Measurements from ENCODE around the gene GXYLT1.

GXYLT1 gene

DNA sequence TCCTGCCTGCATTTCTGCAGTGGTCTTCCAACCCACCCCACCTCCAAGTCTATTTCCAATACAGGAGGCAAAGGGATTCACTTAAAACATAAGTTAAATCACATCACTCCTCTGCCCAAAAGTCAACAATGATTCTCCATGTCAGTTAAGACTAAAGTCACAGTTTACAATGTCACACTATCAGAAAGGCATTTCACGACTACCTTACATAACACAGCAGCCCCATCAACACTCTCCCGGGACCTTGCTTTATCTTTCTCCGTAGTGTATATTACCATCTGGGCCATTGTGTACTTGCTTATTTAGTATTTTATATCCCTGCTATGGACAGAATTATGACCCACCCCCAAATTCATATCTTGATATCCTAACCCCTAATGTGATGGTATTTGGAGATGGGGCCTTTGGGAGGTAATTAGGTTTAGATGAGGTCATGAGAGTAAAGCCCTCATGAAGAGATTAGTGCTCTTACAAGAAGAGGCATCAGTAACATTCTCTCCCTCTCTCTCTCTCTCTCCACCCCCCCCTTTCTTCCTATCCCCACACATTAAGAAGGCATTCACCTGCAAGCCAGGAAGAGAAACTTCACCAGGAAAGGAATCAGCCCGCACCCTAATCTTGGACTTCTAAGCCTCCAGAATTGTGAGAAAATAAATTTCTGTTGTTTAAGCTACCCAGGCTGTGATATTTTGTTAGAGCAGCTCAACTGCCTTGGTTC is 112.7 kb downstream of the GXYLT1 start:
- FAIRE-seq, result no peak
- no peak for DNase-seq (ENCODE audit: insufficient read length)
- TF ChIP-seq POLR2AphosphoS5 (IDR thresholded peaks at IDR 0.05; ENCODE audit: low read depth, low read length) (no peak), TAF1 (IDR thresholded peaks at IDR 0.05; ENCODE audit: borderline replicate concordance, low read depth, low read length) (no peak), POLR2A (IDR thresholded peaks at IDR 0.05; ENCODE audit: low read depth, low read length) (no peak)

Data from GM12892 (cell line).